ENCODE data around the gene TP73. TPM values are rescaled to one million over a fixed set of nuclear protein-coding genes. Genes with fewer than 3 reads are reported as not detected.

Gene TP73
- total RNA-seq, 3 donors from 2014 or later: 0.12 to 0.63 (median 0.51) TPM

DNA sequence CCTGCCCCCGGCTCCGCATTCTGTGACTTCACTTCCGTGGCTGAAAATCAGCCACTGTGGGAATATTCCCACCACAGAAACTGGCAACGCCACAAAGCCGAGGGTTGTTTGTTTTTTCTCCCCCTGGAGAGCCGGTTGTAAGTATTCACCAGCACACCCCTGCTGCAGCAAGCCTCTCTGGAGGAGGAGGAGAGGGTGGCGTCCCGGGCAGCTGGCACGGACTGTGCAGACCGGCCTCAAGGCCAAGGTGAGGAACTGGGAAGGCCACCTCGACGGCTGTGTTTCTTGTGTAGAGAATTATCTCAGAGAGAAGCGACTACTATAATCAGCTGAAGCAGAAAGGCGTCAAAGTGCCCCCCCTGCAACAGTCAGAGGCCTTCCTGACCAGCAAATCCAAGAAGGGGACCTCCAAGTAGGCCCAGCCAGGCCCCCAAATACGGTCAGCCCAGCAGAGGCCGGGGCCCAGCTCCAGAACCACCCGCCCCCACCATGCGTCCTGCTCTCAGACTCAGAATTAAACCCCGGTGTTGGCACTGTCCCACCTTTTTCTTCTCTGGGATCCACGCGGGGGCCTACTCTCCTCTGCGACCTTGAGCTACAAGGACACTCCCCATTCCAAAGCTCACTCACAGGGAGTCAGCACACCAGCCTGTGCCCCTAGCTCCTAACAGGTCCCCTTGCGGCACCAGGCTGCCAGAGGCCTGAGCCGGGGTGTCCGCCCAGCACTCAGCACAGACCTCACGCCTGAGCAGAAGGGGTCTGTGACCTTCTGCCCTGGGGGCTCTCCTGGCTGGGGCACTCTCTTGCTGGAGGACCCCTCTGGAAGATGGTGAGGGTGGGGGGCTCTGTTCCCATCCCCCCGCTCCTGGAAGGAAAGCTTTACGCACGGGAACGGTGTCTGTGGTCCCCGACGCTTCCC lies 119.1 kb downstream of the TP73 start:
- no peak for ATAC-seq
- no peaks in the 10 kb centered on the region for H3K36me3 ChIP-seq (ENCODE audit: low read depth)
- DNase-seq: peak in 1 of 3 donors; percentile 59
- intact Hi-C loops (cut with DNase I, micrococcal nuclease): no loop called here
- peaks cover 24% of the 10 kb centered on the region for H3K4me1 ChIP-seq (ENCODE audit: low read depth)
- no peaks in the 10 kb centered on the region for H3K9me3 ChIP-seq
- TF ChIP-seq, protein P1, sequence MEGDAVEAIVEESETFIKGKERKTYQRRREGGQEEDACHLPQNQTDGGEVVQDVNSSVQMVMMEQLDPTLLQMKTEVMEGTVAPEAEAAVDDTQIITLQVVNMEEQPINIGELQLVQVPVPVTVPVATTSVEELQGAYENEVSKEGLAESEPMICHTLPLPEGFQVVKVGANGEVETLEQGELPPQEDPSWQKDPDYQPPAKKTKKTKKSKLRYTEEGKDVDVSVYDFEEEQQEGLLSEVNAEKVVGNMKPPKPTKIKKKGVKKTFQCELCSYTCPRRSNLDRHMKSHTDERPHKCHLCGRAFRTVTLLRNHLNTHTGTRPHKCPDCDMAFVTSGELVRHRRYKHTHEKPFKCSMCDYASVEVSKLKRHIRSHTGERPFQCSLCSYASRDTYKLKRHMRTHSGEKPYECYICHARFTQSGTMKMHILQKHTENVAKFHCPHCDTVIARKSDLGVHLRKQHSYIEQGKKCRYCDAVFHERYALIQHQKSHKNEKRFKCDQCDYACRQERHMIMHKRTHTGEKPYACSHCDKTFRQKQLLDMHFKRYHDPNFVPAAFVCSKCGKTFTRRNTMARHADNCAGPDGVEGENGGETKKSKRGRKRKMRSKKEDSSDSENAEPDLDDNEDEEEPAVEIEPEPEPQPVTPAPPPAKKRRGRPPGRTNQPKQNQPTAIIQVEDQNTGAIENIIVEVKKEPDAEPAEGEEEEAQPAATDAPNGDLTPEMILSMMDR (IDR thresholded peaks at IDR 0.05): no peak
- no peak overlapping the region for H3K4me3 ChIP-seq

GRCh38 chr1:3772027-3772714 lies 119.9 kb downstream of the TP73 start:
- TF ChIP-seq, protein P1 (IDR thresholded peaks at IDR 0.05): no peak
- DNase-seq (peak; percentile 93 to 96 (median 93)), ATAC-seq (peak; percentile 85)
- no peaks in the 10 kb centered on the region for H3K36me3 ChIP-seq (ENCODE audit: low read depth)
- H3K4me3 ChIP-seq: peak overlapping the region; percentile 19
- H3K4me1 ChIP-seq (ENCODE audit: low read depth): peaks cover 25% of the 10 kb centered on the region
- no peaks in the 10 kb centered on the region for H3K9me3 ChIP-seq
- intact Hi-C loops (cut with DNase I, micrococcal nuclease): no loop called here

DNA sequence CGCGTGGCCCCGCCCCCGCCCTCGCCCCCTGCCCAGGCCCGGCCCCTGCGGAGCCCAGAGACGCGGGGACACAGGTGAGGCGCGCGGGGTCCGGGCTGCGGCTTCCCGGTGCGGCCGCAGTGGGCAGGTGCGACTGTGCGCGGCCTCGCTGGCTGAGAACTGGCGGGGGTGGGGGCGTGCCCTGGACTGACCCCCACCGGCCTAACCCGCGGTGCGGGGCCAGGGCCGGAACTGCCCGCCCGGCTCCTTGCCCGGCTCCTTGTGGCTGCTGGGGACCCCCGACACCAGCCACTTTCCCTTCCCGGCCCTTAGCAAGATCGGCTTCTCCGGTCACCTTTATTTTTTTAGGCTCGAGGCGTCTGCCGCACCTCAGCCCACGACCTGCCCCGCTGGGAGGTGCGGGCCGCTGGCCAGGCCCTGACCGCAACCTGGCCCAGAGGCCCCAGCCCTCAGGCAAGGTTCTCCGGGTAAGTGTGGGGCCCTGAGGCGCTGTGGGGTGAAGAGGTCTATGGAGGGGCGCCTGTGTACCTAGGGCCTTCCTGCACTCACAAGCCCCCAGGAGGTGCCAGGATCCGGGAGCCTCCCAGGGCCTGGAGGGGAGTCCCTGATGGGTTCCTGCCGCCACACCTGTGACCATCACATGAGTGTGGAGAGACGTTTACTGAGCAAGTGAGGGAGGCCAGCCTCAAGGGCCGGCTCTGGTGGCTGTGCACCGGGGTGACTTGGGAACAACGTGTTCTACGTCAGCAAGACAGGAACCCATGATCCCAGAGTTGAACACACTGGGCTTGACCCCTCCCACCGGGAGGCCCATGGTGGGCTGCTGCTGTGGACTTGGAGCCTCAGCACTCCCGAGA lies 120.6 kb downstream of the TP73 start, which contains the start of gene SMIM1:
Gene SMIM1 (plus strand): TSS at position 35 of the 857 bp plus-strand sequence. CDS start 2,625 bp downstream, outside the sequence.
- no peaks in the 10 kb centered on the region for H3K9me3 ChIP-seq
- intact Hi-C loops (cut with DNase I, micrococcal nuclease): no loop called here
- DNase-seq: peak in 2 of 3 donors; percentile 17 to 58
- H3K4me3 ChIP-seq: peak within 1 kb of the TSS; percentile 19
- H3K4me1 ChIP-seq (ENCODE audit: low read depth): peaks cover 25% of the 10 kb centered on the region
- H3K36me3 ChIP-seq (ENCODE audit: low read depth): no peaks in the 10 kb centered on the region
- ATAC-seq: no peak
- TF ChIP-seq, protein P1 (IDR thresholded peaks at IDR 0.05): no peak

GRCh38 chr1:3773572-3774275 lies 121.4 kb downstream of the TP73 start:
- DNase-seq (peak in 1 of 3 donors; percentile 43), ATAC-seq (no peak)
- H3K4me3 ChIP-seq: no peak overlapping the region
- TF ChIP-seq, protein P1 (IDR thresholded peaks at IDR 0.05): no peak
- H3K9me3 ChIP-seq: no peaks in the 10 kb centered on the region
- H3K4me1 ChIP-seq (ENCODE audit: low read depth): peaks cover 25% of the 10 kb centered on the region
- intact Hi-C loops (cut with DNase I, micrococcal nuclease): no loop called here
- no peaks in the 10 kb centered on the region for H3K36me3 ChIP-seq (ENCODE audit: low read depth)
